GM19328 (cell line): ENCODE data around the gene ERN1.

ENCODE experiments used
- ATAC-seq: cut with Tn5 transposase; IDR thresholded peaks from one replicate; pipeline ENCODE4 v1.9.1; 2021; ENCODE audit warnings: mild to moderate bottlenecking, moderate library complexity; ENCODE audit not compliant: unreplicated experiment

The ERN1 gene

DNA sequence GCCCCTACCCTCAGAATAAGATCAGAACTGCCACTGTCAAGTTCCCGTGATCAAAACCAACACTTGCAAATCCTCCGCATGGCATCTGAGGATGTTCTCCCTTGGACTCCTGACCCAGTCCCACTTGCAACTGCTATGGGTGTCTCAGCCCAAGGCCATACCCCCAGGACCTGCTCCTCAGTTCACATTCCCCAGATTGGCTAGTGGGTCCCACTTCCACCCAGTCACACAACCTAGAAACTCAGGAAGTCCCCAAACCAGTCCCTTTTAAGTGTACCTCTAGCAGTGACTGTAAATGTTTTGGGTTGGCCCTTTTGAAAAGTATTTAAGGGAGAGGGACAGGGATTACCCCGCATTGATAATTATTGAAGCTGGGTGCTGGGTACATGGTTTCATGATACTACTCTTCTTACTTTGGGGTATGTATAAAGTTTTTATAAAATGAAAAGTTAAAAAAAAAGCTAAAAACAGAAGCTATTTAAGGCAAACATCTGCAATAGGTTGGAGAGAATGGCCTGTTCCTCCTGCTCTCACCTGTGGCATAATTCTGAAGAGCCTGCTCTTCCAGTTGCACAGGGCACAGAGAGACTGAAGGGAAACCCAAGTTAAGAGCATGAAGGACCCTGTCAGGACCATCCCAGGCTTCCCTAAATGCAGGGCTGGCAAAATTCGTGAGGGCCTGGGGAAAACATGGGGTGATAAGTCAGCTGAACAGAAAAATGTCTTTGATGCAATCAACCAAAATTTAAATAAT is 42.5 kb downstream of the ERN1 start:
- ATAC-seq, result no peak

GRCh38 chr17:64085650-64086005 is 44.3 kb downstream of the ERN1 start:
- no peak for ATAC-seq

DNA sequence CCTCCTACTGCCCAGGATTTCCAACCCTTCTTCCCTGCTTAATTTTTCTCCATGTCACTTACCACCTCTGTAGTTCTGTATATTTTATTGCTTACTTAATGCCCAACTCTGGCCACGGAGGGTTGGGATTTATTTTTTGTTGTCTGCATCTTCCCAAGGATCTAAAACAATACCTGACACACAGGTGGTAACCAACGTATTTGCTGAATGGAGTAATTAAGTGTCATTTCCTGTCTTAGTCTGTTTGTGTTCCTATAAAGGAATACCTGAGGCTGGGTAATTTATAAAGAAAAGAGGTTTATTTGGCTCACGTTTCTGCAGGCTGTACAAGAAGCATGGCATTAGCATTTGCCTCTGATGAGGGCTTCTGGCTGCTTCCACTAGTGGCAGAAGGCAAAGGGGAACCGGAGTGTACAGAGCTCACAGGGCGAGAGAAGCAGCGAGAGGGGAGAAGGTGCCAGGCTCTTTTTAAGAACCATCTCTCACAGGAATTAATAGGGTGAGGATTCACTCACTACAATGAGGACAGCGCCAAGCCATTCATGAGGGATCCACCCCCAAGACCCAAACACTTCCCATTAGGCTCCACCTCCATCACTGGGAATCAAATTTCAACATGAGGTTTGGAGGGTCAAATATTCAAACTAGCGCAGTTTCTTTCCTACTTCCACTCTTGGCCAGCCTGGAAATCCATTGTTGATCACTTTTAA is 44.8 kb downstream of the ERN1 start:
- ATAC-seq, result no peak

DNA sequence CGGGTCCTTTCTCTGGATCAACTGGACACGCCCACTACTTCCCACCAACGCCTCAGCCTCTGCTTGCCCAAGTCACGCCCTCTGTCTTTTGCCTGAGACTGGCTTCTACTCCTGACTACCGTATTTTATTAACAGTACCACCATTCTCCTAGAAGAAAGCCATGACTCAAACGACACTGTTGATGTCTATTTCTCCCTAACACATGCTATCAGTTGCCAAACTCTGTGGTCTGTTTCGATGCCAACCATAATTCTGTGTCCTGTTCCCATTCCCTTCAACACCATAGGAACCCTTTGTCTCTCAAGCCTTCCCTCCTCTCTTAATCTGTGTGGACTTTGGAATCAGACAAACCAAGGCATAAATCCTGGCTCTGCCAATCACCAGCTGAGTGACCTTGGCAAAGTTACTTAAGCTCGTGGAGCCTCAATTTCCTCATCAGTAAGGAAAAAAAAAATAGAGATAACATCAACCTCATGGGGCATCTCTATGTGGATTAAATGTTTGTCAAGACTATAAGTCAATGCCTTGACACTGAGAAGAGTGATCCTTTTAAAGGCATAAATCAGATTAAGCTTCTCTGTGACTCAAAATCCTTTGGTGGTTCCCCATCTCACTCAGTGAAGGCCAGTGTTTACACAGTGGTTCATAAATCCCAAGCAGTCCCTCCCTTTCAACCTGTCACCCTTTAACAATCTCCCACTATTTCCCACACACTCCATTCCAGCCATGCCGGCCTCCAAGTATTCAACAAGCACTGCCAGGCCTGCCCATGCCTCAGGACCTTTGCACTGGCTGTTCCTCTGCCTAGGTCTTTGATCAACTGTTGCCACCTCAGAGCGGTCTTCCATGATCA is 45.6 kb downstream of the ERN1 start:
- ATAC-seq, result no peak

DNA sequence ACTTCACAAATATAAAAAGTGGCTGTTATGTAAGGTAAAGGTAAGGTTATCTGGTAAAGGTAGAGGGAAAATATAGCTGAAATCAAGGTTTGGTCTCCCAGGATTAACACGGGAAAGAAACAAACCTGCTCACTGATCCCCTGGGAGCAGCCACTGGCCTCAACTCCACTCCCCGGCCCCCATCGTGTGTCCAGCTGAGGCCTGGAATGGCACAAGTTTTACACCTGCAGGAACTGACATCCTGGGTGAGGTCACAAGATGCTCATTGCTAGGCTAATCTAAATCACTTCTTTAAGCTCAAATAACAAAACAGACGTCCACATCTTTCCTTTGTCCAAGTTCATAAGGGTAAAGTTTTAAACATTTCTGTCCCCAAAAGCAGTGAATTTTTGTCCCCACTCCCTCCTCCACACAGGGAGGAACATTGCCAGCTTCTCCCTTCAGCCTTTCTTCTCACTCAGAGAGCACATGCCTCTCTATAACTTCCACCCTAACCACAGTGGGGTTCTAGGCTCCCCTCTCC is 46.3 kb downstream of the ERN1 start:
- ATAC-seq, result no peak

GRCh38 chr17:64083093-64083492 is 46.9 kb downstream of the ERN1 start:
- ATAC-seq, result no peak

DNA sequence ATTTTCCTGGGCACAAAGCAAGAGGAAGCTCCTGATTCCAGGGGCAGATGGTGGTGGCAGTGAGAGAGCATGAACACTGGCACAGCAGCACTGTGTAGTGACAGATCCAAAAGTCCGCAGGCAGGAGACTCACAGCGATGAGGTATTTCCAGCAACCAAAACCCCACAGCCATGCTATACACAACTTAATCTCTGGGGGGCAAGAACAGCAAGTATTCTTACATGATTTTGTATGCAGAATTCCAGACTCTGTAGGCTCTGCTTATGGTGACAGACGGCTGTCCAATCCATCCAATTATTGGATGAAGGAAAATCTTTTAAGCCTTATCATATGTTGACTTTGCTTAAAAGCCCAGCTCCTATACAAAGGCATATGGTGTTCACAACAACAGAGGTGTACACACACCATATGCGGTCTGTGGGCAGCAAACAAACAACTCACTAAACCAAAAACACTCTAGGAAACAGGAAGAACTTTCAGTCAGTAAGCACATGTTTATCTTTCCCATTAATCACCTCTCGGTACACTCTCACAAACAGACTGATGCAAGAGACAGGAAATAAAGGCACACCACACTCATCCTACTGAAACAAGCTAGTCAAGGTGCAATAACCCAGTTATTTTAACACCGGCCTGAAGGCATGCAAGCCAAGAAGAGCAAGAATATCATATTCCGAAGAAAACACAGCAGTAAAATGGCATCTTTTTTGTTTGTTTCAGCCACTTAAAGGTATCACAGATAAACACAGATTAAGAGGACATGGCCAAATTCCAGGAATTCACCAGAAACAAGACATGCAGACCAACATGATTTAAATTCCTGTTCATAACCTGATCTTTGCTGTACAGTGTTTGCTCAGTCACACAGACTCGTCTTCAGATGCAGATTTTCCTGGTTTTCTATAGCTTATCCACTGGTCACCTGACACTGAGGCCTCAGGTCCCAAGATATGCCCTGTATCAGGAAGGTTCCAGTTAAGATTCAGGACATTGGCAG is 47.8 kb downstream of the ERN1 start:
- ATAC-seq, result no peak

DNA sequence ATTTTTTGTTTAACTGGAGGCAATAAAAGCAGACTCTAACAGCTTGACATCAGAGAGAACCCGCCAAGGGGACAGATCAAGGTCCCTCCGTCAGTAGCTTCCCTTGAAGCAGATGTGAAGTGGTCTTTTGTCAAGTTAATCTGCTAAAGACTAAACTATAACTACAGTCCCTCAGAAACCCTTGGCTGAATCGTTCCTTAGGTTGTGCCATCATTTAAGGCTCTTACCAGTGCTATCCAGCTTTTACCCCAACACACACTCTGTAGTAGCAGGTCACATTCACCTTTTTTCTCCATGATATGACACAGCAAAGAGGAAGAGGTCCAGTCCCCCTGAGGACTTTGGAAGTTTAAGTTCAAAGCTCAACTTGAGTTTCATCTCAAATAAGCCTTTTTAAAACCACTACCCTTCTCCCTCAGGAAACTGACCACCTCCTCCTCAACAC is 49.7 kb downstream of the ERN1 start:
- ATAC-seq, result no peak

DNA sequence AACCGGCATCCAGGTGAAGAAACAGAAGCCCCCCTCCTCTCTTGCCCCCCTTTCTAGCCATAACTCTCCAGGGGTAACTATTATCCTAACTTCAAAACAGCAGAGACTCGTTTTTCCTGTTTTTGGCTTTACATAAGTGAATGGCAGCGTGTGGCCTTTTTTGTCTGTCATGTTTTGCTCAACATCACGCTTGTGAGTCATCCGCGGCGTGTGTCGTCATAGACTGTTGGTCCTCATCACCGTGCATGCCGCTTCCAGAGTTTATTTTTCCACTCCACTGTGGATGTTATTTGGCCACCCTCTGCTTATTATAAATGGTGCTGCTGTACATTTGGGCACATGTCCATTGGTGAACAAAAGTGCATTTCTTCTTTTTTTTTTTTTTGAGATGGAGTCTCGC is 52.6 kb downstream of the ERN1 start:
- no peak for ATAC-seq

DNA sequence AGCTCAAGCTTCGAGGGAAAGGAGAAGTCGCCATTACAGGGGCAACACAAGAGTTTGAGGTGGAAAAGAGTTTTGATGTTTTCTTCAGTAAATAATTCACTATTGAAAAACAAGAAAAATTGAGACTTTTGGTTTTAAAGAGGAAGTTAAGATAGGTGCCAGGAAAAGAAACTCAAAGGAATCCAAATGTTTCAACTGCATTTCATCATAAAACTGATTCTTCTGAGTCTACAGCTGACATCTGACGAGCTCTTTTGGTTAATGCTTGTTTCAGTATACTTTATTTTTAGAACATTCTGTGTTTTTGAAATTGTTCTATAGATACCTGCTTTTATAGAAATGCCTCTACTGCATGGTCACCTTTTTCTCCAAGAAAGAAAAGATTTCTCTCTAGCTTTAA is 54.0 kb downstream of the ERN1 start:
- ATAC-seq, result no peak

- no peak for ATAC-seq
These were observed 55.1 kb downstream of the ERN1 start for GRCh38 chr17:64074704-64075426.

DNA sequence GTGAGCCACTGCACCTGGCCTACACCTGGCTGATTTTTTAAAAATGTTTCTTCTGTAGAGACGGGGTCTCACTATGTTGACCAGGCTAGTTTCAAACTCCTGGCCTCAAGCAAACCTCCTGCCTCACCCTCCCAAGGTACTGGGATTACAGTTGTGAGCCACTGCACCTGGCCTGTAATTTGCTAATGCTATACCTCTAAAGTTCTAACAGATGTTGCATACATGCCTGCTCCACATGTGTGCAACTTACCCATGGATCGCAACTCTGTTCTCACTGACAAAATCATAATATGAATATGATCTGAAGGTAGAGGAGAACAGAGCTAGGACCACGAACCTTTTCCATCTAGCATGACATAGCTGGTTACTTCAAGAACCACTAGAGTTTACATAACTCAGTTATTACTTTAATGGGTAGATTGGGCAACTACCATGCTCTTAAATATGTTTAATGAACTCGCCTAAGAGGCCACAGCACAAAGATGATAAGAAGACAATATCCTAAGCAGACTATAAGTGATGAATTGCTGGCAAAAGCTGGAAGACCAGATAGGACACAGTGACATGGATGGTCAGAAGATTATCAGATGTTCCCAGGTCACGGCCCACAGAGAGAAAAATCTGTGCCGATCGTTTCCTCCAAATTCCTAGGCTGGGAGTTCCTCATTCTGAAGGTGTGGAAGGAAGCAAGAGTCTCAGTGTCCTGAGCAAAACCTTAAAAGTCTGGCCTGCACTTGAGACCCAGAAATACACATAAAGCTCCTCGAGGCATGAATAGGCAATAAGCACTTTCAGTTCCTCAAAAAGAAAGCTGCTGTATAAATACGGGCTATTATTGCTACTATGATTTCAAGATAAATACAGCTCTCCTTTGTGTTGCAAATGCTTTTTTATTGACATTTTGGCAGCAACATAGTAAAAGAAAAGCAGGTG is 55.9 kb downstream of the ERN1 start:
- ATAC-seq, result no peak

DNA sequence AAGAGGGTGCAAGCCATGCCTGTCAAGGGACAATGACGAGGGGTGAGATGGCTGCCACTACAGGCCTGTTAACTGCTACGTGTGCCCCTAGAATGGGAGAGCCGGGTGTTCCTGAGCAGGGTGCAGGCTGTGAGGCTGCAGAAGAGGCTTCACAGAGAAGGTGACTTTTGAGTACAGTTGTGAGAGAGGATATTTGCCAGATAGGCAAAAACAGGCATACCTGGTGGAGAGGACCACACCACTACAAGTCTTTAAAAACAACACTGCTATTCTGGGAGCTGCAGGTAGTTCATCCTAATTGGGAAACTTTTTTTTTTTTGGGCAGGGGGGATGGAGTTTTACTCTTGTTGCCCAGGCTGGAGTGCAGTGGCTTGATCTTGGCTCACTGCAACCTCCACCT is 58.8 kb downstream of the ERN1 start:
- ATAC-seq, result no peak

DNA sequence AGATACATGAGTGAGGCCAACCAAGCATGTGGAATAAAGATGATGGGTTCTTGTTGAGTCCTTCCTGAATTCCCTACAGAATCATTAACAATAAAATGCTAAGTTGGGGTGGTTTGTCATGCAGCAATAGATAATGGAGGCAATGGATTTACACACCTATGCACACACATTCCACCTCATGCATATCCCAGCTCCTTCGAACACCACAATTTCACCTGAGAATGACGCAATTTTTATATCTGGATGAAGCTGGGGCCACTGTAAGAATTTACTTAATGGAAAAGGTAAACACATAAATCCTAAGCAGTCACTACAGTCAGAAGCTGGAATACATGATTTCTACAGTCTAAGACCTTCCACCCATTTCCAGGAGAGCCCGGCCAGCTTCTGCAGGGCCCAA is 59.7 kb downstream of the ERN1 start:
- no peak for ATAC-seq

- no peak for ATAC-seq
These were observed 60.8 kb downstream of the ERN1 start for GRCh38 chr17:64069143-64069542.

- no peak for ATAC-seq
These were observed 62.3 kb downstream of the ERN1 start for GRCh38 chr17:64067657-64068056.

- no peak for ATAC-seq
These were observed 63.2 kb downstream of the ERN1 start for GRCh38 chr17:64066716-64067115.

DNA sequence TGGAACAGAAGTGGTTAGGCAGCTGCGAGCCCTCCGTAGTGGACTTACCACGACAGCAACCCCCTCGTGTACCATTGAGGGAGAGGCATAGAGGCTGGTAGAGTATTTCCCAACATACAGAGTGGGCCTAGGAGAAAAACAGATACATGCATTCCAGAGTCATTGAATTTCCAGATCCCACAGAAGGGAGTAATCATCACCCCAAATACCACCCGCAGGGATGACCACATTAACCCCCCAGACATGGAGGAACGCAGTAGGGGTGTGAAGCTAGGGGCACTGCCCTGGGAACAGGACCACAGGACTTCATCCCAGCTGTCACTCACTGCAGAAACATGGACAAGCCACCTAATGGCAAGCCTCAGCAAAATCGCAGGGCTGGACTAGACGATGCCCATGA is 64.8 kb downstream of the ERN1 start:
- no peak for ATAC-seq

GRCh38 chr17:64064331-64064730 is 65.6 kb downstream of the ERN1 start:
- no peak for ATAC-seq
